ENCODE results near the gene GAGE10.

GRCh38 chrX:49269767-49270248, 33.6 kb upstream of the GAGE10 start, which contains the start of gene PPP1R3F:
- TF ChIP-seq POLR2AphosphoS5 (IDR thresholded peaks at IDR 0.05; ENCODE audit: low read depth, low read length), result no peak
- no peak for TF ChIP-seq CTCF (IDR thresholded peaks at IDR 0.05)

Data from Panc1 (cell line).